ENCODE results near the gene TXNDC5. TPM values are rescaled to one million over a fixed set of nuclear protein-coding genes. Genes with fewer than 3 reads are reported as not detected.

TXNDC5 gene
- total RNA-seq, 4 donors from 2014 or later, result 113 to 159 (median 132) TPM

- no peak for DNase-seq
- no peak overlapping the region for H3K4me3 ChIP-seq (replicated peaks in 1 of 3)
- intact Hi-C loops (cut with DNase I), result no loop called here
- no peaks in the 10 kb centered on the region for H3K9me3 ChIP-seq
- no peaks in the 10 kb centered on the region for H3K4me1 ChIP-seq
- H3K27ac ChIP-seq, result no peak overlapping the region
- H3K27me3 ChIP-seq, result no peaks in the 10 kb centered on the region
- 82% methylated on average over 15 of the region's 15 CpGs for WGBS, 2 donors
- TF ChIP-seq CTCF (IDR thresholded peaks at IDR 0.05) (no peak), POLR2A (IDR thresholded peaks at IDR 0.05) (no peak)
- H3K36me3 ChIP-seq, result peaks cover 71 to 82% of the 10 kb centered on the region in 2 donors
These were observed 19.3 kb downstream of the TXNDC5 start for GRCh38 chr6:7891078-7891872.

DNA sequence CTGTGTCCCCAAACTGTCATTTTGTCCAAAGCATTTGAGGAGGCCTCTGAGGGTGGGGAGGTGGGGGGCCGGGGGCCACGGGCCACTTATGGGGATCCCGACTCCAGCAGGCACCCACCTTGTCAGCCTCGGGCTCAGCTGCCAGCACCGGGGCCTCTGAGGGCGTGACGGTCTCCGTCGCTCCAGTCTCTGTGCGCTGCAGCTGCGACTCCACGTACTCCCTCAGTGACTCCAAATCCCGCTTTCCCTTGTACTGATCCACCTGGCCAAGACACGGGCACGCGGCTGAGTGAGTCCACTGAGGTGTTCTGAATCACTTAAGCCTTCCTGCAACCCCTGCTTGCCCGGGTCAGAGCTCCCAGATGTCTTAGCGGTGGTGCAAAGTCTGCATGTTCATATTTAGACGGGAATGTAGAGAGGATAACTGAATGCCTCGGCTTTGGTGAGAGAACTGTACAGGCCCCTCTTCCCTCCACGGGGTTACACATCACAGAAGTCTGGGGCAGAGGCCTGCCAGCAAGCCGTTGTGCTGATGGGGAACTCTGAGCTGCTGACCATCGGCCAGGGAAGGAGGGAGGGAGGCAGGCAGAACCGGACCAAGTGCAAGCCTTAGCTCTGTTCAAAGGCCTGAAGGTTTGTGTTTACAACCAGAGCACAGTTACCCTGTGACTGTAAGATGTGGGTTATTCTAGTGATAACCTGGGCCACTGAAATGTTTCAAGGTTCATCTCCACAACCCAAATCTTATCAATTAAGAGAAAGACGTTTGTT lies 21.8 kb downstream of the TXNDC5 start:
- no peak for TF ChIP-seq POLR2A (IDR thresholded peaks at IDR 0.05)
- TF ChIP-seq CTCF (IDR thresholded peaks at IDR 0.05), result no peak
- no peak overlapping the region for H3K4me3 ChIP-seq (replicated peaks in 1 of 3)
- 93% methylated on average over 20 to 25 of the region's 25 CpGs for WGBS, 2 donors
- intact Hi-C loops (cut with DNase I), result no loop called here
- no peaks in the 10 kb centered on the region for H3K9me3 ChIP-seq
- no peak overlapping the region for H3K27ac ChIP-seq
- no peaks in the 10 kb centered on the region for H3K27me3 ChIP-seq
- no peak for DNase-seq
- peaks cover 75 to 84% of the 10 kb centered on the region in 2 donors for H3K36me3 ChIP-seq
- no peaks in the 10 kb centered on the region for H3K4me1 ChIP-seq

DNA sequence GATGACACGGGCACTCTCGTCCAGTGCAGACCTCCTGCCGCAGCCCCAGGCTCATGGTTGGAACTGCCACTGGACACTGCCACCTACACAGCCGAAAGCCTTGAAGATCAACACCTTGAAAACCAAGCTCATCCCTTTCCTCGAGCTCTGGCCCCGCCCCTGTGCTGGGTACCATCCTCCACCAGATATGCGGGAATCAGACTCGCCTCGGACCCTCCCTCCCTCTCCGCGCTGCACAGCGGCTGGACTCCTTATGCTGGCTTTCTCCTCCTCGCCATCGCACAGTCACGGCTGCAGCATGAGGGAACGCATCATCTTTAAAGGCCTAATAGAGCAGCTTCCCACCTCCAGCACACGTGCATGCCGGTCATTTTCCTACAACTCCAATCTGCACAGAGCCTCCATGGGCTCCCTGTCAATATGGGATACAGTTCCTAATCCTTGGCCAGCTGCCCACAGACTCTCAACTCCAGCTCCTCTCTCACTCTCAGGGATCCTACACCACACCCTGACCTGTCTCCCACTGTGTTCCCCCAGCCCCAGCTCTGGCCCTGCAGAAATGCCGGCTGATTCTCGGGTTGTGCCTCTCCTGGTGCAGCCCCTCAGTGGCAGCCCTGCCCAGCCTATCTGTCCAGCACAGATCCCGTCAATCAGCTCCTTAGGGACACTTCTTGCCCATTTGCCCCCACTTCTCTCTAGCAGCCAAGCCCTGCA lies 23.2 kb downstream of the TXNDC5 start:
- WGBS, 2 donors, result 98 to 99% methylated on average over 19 to 21 of the region's 21 CpGs
- H3K9me3 ChIP-seq, result no peaks in the 10 kb centered on the region
- no peak for DNase-seq
- no peak overlapping the region for H3K4me3 ChIP-seq (replicated peaks in 1 of 3)
- intact Hi-C loops (cut with DNase I), result no loop called here
- TF ChIP-seq POLR2A (IDR thresholded peaks at IDR 0.05) (no peak), CTCF (IDR thresholded peaks at IDR 0.05) (no peak)
- H3K36me3 ChIP-seq, result peaks cover 75 to 86% of the 10 kb centered on the region in 2 donors
- H3K4me1 ChIP-seq, result no peaks in the 10 kb centered on the region
- no peak overlapping the region for H3K27ac ChIP-seq
- H3K27me3 ChIP-seq, result no peaks in the 10 kb centered on the region

GRCh38 chr6:7886132-7886531 lies 24.5 kb downstream of the TXNDC5 start:
- intact Hi-C loops (cut with DNase I), result no loop called here
- peaks cover 75 to 90% of the 10 kb centered on the region in 2 donors for H3K36me3 ChIP-seq
- 100% methylated on average over 3 of the region's 3 CpGs for whole genome bisulfite sequencing, 2 donors
- no peaks in the 10 kb centered on the region for H3K4me1 ChIP-seq
- no peak for DNase-seq
- TF ChIP-seq POLR2A (IDR thresholded peaks at IDR 0.05) (no peak), CTCF (IDR thresholded peaks at IDR 0.05) (no peak)
- no peaks in the 10 kb centered on the region for H3K9me3 ChIP-seq
- H3K27me3 ChIP-seq, result no peaks in the 10 kb centered on the region
- H3K4me3 ChIP-seq (replicated peaks in 1 of 3), result no peak overlapping the region
- H3K27ac ChIP-seq, result no peak overlapping the region

Measured in thyroid gland (tissue), 4 donors.